Large intestine (tissue), 3 donors: Measurements from ENCODE around the gene PRMT3. TPM values are rescaled to one million over a fixed set of nuclear protein-coding genes. Genes with fewer than 3 reads are reported as not detected.
"Not testable (repeated sequence)": the region's sequence is repeated elsewhere in the genome, so short reads cannot be mapped to it uniquely, and the experiment has no call there.

Experiments
- DNase-seq, 2 donors: peaks; one replicate each; pipeline versions ENCODE4 v3.0.0 to v3.0.0-alpha.2; 2013
- H3K27ac ChIP-seq: one replicate; pipeline ENCODE4 v1.5.1; 2013; ENCODE audit warnings: low read length
- H3K27me3 ChIP-seq: 2 replicates; pipeline ENCODE4 v1.6.1; 2013; ENCODE audit warnings: low read length; ENCODE audit not compliant: control insufficient read depth, insufficient read depth
- H3K36me3 ChIP-seq: 2 replicates; pipeline ENCODE4 v1.6.1; 2013; ENCODE audit warnings: low read length; ENCODE audit not compliant: control insufficient read depth, insufficient read depth
- H3K4me1 ChIP-seq: one replicate; pipeline ENCODE4 v1.6.1; 2013; ENCODE audit warnings: low read length; ENCODE audit not compliant: control insufficient read depth, insufficient read depth
- H3K4me3 ChIP-seq: one replicate; pipeline ENCODE4 v1.5.1; 2013; ENCODE audit warnings: low read length
- H3K9me3 ChIP-seq: one replicate; pipeline ENCODE4 v1.6.1; 2013; ENCODE audit warnings: mild to moderate bottlenecking, low read depth, low read length, moderate library complexity; ENCODE audit not compliant: control insufficient read depth
- WGBS: methylation state at CpG from one replicate; pipeline ENCODE4 v1.1.5; 2013; ENCODE audit warnings: low lambda C conversion rate; ENCODE audit not compliant: insufficient coverage; 5-methylcytosine and 5-hydroxymethylcytosine counted together
- polyA plus RNA-seq: library from polyadenylated mRNA; unstranded; fragments of 120-200 nt; gene quantifications from one replicate; pipeline ENCODE4 v1.2.1, GENCODE V29; 2013

Gene PRMT3
- polyA plus RNA-seq, 1 donor: 17.2 TPM

DNA sequence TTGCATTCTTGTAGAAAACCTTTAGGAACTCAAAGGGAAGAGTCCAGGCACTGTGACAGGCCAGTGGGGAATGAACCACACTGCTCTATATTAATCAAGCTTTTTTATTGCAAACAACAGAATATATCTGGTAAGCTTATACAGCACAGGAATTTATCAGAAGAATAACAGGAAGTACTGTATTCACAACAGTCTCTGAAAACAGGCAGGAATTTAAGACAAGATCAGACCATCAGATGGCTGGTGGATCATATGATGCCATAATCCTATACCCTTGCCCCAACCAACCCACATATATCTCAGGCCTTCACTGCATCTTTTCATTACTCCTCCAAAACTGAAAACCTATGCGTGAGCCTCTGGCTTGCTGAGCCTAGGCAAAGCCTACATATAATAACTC, 25.0 kb upstream of the PRMT3 start:
- no peaks in the 10 kb centered on the region for H3K9me3 ChIP-seq
- H3K4me3 ChIP-seq: no peak overlapping the region
- no peak for DNase-seq
- no peaks in the 10 kb centered on the region for H3K27me3 ChIP-seq
- peaks cover 5% of the 10 kb centered on the region for H3K4me1 ChIP-seq
- no peak overlapping the region for H3K27ac ChIP-seq
- WGBS: no CpG with 5 or more reads among the region's 1 CpG
- H3K36me3 ChIP-seq: no peaks in the 10 kb centered on the region

DNA sequence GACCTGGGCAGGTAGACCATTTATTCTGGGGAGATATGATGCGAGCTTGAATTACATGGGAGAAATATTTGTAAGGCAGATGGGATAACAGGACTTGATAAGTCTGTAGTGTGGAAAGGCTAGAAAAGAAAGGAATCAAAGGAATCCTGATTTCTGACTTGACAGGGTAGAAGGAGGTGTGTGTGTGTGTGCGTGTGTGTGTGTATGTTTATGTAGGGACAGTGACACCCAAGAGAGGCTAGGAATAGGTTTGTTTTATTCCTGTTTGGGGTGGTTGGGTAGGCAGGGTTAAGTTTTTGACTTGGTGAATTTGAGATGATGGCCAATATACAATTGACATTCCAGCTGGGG, 24.4 kb upstream of the PRMT3 start:
- no peaks in the 10 kb centered on the region for H3K27me3 ChIP-seq
- DNase-seq: no peak
- peak overlapping the region; percentile 54 for H3K4me3 ChIP-seq
- peaks cover 5% of the 10 kb centered on the region for H3K4me1 ChIP-seq
- no peak overlapping the region for H3K27ac ChIP-seq
- WGBS: 83% methylated on average over 1 of the region's 2 CpGs
- H3K36me3 ChIP-seq: no peaks in the 10 kb centered on the region
- H3K9me3 ChIP-seq: no peaks in the 10 kb centered on the region

GRCh38 chr11:20363500-20364340, 23.8 kb upstream of the PRMT3 start, which contains the start of gene HTATIP2:
HTATIP2 (plus strand) TSS chr11:20363714; CDS start chr11:20364238, 524 bp downstream.
- Histone ChIP-seq H3K36me3 (no peaks in the 10 kb centered on the region), H3K4me1 (peaks cover 5% of the 10 kb centered on the region), H3K4me3 (peak within 1 kb of the TSS; percentile 54), H3K9me3 (no peaks in the 10 kb centered on the region), H3K27me3 (no peaks in the 10 kb centered on the region), H3K27ac (no peak within 1 kb of the TSS)
- peak; percentile 60 to 85 for DNase-seq
- WGBS: no CpG with 5 or more reads among the region's 68 CpGs

GRCh38 chr11:20364341-20364792, 23.1 kb upstream of the PRMT3 start:
- Histone ChIP-seq H3K4me1 (peaks cover 5% of the 10 kb centered on the region), H3K27ac (no peak overlapping the region), H3K4me3 (peak overlapping the region; percentile 54), H3K9me3 (no peaks in the 10 kb centered on the region), H3K27me3 (no peaks in the 10 kb centered on the region), H3K36me3 (no peaks in the 10 kb centered on the region)
- no peak for DNase-seq
- no CpG with 5 or more reads among the region's 6 CpGs for WGBS

GRCh38 chr11:20365465-20365864, 22.1 kb upstream of the PRMT3 start:
- WGBS: 83% methylated on average over 1 of the region's 6 CpGs
- not testable (repeated sequence) for H3K4me1 ChIP-seq, H3K4me3 ChIP-seq

GRCh38 chr11:20367313-20367948, 20.1 kb upstream of the PRMT3 start:
- H3K4me1 ChIP-seq: peaks cover 5% of the 10 kb centered on the region
- H3K27me3 ChIP-seq: no peaks in the 10 kb centered on the region
- no peaks in the 10 kb centered on the region for H3K36me3 ChIP-seq
- H3K4me3 ChIP-seq: no peak overlapping the region
- peak in 1 of 2 donors; percentile 62 for DNase-seq
- no peak overlapping the region for H3K27ac ChIP-seq
- no peaks in the 10 kb centered on the region for H3K9me3 ChIP-seq
- WGBS: 72% methylated on average over 2 of the region's 9 CpGs

More at GRCh38 chr11:20365465-20365864, 22.1 kb upstream of the PRMT3 start:
- H3K36me3 ChIP-seq, DNase-seq, H3K27ac ChIP-seq, H3K9me3 ChIP-seq, H3K27me3 ChIP-seq: not testable (repeated sequence)

DNA sequence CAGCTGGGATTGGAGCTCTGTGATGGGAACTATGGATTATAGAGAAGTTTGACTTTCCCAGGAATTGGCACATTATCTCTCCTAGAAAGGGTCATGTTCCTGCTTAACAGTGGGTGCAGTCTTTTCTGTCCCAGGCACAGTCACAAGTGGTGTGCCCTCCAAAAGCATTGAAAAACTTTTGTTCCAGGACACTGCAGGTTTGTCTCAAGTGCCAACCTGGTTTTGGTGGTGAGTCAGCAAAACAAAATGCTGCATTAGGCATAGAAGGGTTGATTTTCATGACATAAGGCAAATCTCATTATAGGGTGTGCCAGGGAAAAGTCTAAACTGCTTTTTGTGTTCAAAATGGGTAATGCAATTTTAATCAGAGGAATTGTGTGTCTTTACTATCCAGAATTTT, 19.1 kb upstream of the PRMT3 start:
- no peaks in the 10 kb centered on the region for H3K27me3 ChIP-seq
- H3K4me3 ChIP-seq: no peak overlapping the region
- H3K9me3 ChIP-seq: no peaks in the 10 kb centered on the region
- no peak overlapping the region for H3K27ac ChIP-seq
- DNase-seq: no peak
- H3K4me1 ChIP-seq: peaks cover 5% of the 10 kb centered on the region
- H3K36me3 ChIP-seq: no peaks in the 10 kb centered on the region

- no peaks in the 10 kb centered on the region for H3K4me1 ChIP-seq
- H3K4me3 ChIP-seq: no peak overlapping the region
- no peak overlapping the region for H3K27ac ChIP-seq
- no peaks in the 10 kb centered on the region for H3K36me3 ChIP-seq
- no peaks in the 10 kb centered on the region for H3K27me3 ChIP-seq
- H3K9me3 ChIP-seq: no peaks in the 10 kb centered on the region
- no peak for DNase-seq
These were observed 17.7 kb upstream of the PRMT3 start for GRCh38 chr11:20369826-20370225.

DNA sequence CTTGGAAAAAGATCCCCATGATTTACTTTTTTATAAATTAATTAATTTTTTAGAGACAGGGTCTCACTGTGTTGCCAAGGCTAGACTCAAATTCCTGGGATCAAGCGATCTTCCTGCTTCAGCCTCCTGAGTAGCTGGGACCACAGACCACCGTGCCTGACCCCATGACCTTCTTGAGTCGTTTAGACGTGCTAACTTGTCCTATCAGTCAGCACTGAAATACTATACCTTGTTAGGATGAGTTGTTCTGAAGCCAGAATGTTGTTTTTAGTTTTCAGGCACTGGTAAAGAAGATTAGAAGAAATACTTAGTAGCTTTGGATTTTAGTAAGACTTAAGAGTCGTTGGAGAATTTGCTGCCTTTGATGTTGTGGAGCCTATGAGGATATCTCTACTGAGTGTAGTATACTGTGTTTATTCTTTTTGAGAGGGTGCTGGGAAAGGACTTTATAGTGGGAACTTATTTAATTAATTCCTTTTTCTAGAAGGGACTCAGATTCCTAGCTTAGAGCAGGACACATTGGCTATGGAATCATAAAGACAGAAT, 15.4 kb upstream of the PRMT3 start:
- Histone ChIP-seq H3K4me1 (no peaks in the 10 kb centered on the region), H3K9me3 (no peaks in the 10 kb centered on the region), H3K4me3 (no peak overlapping the region), H3K27ac (no peak overlapping the region), H3K36me3 (no peaks in the 10 kb centered on the region), H3K27me3 (no peaks in the 10 kb centered on the region)
- 100% methylated on average over 1 of the region's 5 CpGs for WGBS
- DNase-seq: no peak

DNA sequence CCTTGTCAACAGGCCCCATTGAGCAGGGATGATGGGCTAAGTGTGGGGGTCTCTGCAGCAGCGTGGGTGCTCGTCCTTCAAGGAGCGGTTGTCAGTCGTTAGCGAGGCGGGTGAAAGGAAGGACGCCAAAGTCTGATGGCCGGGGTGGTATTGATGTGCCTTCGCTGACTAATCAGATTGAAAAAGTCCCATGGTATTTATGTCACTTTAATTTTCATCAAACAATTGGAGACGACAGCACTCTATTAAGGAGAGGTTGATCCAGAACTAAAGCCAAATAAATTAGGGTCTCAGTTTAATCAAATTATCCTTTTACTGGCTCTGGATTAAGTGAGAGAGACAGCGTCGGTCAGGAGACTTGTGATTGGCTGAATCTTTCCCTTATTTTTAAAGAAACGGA, 14.4 kb upstream of the PRMT3 start:
- H3K9me3 ChIP-seq: no peaks in the 10 kb centered on the region
- whole genome bisulfite sequencing: 95% methylated on average over 4 of the region's 13 CpGs
- no peak overlapping the region for H3K4me3 ChIP-seq
- no peaks in the 10 kb centered on the region for H3K4me1 ChIP-seq
- no peak overlapping the region for H3K27ac ChIP-seq
- H3K27me3 ChIP-seq: no peaks in the 10 kb centered on the region
- H3K36me3 ChIP-seq: peaks cover 2% of the 10 kb centered on the region
- DNase-seq: no peak
